Activated CD8-positive, alpha-beta memory T cell treated with anti-CD3 and anti-CD28 coated beads, Interleukin-2, amount 50 U/mL, for 4 hours (primary cell): Measurements from ENCODE around the gene ADAMTS17.
A peak's percentile ranks its signal among the peaks of the same experiment; 100 is the strongest.

Source experiments
- DNase-seq: peaks from one replicate; pipeline ENCODE4 v3.0.0-alpha.2; 2020

Gene ADAMTS17

DNA sequence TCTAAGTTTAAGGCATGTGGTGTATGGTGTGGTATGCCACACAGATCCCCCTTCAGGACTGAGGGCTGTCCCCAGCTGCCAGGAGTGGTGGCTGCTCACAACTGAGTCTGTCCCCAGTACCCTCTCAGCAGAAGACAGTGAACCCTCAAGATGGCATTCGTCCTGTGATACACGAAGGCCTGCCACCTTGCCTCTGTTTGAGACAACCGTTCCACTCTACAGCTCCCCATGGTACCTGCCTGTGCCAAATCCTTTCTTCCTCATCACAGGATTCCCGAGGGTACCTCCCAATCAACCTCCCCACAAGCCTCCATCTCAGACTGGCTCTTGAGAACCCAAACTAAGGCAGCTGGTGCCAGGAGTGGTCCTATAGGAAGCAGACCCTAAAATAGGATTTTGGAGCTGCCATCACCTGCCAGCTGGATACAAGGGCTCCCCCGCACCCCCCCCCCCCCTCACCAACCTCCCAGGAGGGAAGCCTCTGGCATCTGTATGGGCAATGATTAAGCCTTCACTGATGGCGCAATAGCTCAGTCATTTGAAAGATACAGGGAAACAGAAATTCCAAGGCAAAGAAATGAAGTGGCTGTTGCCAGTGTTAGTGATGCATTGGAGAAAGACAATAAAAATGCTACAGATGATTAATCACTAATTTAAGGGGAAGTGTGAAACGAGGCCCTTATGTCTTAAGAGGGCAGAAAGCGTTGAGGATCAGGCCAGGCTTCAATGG, 378.5 kb downstream of the ADAMTS17 start:
- no peak for DNase-seq

DNA sequence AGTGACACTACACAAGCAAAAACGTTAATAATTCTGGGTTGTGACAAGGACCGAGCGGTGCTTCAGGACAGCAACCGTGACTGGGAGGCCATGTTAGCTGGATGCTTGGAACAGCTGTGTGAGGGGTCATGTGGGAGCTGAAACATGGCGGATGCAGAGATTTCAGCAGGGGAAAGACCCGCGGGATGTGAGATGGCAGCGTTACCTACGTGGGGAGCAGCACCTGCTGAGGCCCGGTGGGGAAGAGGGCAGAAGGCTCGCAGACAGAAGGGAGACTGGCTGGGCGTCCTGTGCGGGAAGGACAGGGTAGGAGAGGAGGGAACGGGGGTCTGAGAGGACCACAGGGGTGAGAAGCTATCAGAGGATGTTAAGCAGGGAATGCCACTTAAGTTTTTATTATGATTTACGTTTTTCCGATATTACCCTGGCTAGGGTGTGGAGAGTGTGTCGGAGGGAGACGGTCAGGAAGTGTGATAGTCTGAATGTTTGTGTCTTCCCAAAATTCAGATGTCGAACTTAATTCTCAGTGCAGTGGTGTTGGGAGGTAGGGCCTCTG, 379.7 kb downstream of the ADAMTS17 start:
- DNase-seq = peak; percentile 6

DNA sequence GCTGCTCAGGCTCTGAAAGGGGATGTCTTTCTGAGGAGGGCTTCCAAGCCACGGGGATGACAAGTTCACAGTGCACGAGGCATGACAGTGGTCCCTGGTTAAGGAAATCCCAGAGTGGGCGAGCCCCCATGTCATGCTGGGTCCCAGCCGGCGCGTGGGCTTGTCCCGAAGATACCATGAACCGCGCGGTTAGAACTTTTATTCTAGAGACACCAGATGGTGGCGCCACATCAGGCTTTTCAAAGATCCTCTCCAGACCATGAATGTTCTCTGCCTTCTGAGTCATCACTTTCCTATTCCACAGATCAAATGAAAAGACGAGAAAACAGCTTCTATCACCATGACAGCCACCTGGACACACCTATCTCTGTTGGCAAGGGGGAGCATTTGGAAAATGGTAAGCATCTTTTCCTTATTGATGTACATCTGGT, 380.7 kb downstream of the ADAMTS17 start:
- DNase-seq = peak; percentile 14

DNA sequence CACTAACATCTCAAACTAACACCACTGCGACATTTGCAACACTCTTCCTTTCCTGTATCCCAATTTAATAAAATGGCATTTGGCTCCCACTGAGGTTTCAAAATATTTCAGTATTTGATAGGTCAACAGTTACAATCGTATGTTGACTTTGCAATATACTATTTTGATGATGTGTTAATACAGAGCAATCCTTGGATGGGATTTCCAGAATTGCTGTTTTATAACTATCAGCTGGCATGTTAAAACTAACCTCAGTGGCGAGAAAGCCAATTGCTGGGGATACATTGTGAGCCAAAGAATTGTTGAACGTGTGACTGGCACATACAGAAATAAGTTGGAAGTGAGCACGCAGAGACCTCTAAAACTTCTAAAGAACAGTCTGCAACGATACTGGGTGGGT, 382.4 kb downstream of the ADAMTS17 start:
- no peak for DNase-seq

DNA sequence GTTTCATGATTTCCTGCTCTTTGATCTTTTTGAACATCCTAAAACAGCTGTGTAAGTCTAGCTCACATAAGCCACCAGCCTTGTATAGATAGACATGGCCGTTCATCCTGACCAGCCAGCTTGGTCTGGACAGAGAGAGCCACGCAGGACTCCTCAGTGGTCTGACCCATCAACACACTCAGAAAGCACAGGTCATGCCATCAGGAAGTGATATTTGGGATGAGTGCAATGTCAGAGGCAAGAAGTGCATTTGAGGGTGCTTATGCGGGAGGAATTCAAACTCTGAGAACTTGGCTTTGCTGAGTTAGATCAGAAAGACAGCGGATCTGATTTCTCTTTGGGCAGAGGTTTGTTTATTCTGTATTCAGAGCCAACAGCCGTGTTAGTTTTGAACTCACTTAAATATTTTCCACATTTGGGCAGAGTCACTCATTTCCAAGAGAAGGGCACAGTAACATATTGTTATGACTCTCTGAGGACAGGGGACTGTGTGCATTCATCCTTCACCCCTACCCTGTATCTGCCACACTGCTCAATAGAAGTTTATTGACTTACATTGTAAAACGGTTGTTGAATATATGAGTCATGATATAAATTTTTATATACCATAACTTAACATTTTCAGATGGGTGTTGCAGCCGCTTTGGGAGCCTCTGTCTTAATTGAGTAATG, 383.2 kb downstream of the ADAMTS17 start:
- DNase-seq = no peak

DNA sequence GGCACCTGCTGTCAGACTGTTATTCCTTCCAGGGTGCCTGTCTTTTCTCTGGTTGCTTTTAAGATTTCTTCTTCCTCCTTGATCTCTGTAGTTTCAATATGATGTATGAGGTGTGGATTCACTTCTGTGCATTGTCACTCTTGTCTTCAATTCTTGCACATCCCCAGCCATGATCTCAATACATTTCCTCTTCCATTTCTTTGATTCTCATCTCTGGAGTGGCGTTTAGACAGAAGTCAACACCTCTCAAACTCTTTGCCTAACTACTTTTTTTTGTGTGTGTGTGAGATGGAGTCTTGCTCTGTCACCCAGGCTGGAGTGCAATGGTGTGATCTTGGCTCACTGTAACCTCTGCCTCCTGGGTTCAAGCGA, 384.1 kb downstream of the ADAMTS17 start:
- DNase-seq = no peak

DNA sequence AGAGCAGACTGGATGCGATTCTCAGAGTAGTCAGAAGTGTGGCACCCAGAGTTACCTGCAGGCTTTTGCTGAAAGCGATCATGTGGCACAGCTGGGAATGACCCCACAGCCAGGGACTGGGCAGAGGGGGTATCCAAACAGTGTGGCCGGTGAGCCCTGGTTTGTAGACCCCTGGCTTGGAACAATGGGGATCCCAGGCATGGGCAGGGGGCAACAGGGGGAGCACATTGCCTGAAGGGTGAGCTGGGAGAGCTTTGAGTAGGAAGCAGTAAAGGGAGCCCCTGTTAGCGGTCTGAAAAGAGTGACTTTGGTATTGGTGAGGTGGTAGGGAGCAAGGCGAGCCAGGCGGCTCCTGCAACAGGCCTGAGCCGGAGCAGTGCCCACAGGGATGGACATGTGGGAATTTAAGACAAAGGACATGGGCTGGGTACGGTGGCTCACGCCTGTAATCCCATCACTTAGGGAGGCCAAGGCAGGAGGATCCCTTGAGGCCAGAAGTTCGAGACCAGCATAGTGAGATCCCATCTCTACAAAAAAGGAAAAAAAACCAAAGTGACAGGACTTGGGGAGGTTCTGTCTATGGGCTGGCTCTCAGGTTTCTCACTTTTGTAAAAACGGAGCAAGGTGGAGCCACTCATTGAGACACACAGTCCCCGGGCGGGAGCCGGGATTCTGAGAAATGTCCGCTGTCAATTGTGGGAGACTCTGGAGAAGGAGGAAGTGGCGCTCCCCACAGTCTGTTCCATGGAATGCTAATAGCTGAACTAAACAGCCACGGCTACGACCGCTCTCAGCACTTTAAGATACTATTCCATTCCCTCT, 384.7 kb downstream of the ADAMTS17 start:
- DNase-seq = peak; percentile 3

DNA sequence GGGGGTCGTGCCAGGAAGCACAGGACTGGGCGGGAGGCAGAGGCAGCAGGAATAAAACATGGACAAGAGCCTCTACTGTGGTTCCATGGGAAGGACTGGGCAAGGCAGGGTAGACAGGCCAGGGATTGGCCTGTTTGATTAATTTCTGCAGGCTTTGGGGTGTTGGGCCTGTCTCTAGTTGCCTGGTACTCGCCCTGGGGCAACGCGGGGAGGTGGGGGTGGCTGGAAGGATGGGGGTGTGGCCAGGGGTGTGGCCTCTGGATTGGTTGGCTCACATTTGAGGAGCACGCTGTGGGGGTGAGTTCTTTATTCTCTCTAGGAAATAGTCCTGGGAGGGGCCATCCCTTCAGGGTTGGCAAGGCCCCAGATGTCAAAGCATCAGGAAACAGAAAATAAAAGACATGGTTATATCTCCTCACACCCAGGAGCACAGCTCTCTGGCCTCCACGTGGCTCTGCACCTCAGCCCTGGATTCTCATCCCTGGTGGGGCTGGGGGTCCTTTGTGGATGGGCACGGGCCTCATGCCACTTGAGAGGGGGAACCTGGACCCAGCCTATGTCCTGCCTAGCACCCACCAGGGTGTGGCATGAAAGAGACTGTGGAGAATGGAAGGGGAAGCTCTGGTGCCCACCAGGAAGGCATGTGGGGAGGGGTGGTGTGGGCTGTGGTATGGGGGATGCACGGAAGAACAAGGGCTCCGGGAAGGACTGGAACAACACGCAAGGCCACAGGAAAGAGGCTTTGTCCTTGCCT, 385.6 kb downstream of the ADAMTS17 start:
- peak; percentile 9 for DNase-seq

DNA sequence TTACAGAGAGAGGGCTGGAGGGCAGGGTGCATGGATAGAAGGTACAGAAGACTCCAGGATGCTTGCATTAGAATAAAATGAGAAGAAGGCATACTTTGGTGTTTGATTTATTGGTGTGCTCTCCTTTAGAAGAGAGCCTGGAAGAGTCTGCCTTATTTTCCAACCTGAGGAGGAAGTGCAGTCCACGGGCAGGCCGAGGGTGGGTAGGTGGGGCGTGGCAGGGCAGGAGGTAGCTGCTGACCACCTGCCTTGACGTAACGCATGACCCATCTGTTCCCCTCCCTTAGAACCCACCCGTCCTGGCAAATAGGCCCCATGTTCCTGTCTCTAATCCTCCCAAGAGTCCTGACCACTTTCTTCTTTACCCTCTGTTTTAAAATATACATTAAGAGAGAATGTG, 386.2 kb downstream of the ADAMTS17 start:
- DNase-seq = peak; percentile 1

DNA sequence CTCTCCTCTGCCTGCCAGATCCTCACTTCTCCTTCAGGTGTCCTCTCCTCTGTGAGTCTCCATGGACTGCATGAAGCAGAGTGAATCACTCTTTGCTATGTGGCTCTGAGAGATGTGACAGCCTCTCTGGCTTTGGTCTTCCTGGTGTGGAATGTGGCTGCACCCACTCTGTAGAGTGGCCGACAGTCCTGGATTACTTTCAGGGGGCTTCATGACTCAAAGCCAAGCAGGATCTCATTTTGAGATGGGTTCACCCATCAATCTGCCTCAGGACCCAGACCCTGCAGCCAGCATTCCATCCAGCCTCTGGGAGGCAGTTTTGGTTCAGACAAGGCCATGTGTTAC, 386.6 kb downstream of the ADAMTS17 start:
- DNase-seq = no peak

DNA sequence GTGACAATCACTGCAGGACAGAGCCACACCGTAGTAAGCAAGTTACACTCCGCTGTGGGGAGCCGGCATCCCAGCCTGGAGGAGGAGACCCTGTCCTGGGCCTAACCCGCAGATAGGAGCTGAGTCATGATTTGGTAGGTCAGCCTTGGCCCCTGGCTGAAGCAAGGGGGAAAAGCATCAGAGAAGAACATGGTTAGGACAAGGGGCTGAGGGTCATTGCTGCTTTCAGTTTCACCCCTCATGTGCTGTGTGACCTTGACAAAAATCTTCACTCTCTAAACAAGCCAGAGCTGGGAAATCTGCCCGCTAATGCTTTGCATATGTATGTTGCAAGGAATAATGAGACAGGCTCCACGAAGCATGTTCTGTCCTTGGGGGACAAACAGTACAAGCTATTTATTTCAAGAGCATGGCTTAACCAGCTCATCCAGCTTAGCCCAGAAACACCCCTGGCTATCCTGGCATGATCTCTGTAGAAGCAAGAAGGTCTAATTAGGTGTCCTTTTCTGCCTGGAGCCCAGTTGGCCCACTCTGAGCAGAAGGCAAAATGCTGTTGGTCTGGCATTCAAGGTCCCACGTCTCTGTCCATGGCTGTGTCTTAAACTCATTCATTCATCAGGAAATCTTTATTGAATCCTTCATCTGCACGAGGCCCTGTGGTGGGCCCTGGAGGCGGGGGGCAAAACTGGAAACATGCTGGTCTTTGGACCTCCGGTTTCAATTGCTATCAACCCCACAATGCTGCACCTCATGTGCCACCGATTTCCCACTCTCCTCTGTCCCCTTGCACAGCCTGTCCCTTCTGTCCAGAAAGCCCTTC, 387.2 kb downstream of the ADAMTS17 start:
- DNase-seq = peak; percentile 6

DNA sequence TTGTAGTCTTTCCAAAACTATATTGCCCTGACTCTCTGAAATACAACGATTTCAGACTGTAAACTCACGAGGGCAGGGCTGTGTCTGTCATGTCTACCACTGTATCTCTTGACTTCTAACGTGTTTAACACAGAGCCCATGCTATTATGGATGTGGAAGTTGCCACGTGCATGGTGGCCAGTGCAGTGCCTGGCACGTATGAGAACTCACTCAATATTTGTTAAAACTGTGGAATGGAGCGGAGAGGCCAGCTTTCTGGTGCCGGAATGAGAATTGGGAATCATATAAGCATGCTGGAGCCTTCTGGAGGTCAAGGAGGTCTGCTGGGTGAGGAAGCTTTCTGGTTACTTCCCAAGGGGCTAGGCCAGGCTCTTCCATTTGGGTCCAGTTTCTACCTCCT, 387.9 kb downstream of the ADAMTS17 start:
- DNase-seq = no peak

DNA sequence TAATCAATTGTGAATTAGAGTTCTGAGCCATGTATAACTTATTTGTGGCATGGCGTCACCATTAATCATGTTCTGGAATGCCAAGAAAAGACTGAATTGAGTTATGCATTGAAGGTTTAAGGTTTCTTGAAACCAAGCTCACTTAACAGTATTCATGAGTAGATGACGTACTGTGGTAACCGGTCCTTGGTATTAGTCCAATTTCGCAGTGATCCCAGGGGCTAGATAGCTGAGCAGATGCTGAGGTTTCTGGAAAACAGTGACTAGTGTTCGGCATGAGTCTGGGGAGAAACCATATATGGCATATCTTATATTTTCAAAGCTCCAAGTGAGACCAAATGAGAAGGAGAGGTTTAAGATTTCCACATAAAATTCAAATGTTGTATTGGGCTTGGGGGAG, 390.3 kb downstream of the ADAMTS17 start:
- no peak for DNase-seq

DNA sequence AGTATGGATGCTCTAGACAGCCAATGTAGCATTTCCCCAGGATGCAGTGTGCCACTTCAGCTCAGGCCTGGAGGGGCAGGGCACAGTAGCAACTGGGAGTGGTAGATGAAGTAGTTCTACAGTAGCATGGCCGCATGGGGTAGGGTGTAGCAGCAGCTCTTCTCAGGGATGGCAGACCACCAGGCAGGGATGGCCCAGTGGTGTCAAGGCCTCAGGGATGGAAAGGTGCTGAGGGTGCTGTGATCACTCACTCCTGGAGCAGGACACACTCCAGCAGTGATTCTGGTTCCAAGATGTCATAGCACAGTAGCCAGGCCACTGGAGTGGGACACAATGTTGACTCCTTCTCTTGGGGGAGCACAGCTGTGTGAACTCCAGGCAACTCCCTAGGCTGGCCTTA, 397.6 kb downstream of the ADAMTS17 start:
- no peak for DNase-seq

DNA sequence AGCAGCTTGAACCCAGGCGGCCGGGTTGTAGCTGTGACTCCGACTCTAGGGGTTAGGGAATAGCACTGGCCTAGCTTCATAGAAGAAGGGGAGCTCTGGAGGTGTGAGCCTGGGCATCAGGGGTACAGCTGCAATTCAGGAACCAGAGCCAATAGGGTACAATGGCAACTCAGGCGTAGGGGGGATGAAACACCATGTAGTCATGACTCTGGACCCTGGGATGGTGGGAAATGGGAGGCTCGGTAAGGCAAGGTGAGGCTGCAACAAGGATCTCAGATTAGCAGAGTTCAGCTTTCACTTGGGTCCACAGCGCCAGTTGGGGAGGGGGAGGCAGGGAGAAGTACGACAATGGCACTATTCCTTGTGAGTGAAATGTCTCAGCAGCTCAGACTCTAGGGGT, 398.3 kb downstream of the ADAMTS17 start:
- DNase-seq = no peak

DNA sequence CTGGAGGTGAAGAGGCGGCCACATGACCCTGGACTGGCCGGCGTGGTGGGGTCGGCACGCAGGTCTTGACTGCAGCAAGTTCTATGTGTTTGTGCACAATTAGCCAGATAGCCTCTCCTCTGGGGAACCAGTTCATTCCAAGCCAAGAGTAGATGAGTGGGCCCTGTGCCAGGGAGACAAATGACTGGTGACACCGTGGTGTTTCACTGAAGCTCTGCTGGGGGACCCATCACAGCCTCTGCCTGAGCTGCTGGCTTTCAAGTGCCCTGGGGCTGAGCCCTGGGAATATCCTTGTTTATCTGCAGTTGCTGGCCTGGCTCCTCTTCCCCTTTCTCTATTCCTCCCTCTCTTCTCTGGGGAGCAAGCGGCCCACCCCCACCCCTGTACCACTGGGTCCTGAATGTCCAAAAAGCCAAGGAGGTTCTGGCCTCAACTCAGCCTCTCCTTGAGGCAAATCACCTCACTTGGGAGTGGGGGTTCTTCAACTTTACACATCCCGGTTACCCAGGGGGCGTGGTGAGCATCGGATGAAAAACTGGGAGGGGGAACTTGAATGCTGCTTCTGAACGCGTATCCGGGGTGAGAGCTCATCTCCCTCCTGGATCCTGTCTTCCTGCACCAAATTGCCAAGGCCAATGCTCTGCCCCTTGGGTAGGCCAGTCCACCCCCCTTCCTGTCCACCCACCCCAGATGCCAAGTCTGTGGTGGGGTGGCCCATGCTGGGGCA, 408.9 kb downstream of the ADAMTS17 start:
- no peak for DNase-seq

DNA sequence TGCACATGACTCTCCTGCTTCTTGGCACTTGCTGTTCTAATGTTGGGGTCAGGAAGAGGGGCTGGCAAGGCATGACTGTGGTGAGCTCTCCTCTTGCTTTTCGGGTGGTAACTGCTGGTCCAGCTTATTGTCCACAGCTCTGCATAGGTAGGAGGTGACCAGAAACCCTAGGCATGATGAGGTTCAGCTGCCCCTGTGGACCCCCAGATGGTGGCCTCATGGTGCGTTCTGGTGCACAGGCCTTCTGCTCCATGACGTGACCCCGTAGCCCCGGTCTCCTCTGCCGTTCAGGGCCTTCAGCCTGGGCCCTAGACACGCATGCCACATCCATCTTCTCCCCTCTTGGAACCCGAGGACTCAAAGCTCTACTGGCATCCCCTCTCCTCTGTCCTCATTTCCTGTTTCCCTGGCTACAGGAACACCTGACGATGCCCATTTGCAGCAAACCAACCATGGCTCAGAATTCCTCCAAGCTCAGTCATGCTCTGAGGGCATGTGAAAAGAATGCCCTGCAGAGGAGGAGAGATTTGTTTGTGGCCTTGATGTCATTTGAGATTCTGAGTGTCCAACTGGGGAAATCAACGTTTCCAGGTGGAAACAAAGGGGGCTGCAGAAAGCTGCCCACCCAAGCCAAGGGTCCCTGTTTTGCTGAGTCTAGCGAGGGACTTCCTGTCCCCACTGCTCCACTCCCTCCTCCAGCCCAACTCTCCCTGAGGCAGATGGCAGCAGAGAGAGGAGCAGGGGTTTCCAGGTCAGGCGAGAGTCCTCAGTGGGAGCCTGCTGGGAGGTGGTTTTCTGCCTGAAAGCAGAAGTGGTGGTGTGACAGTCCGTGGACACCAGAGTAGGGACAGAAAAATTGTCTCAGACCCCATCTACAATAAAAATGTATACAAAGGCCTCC, 409.8 kb downstream of the ADAMTS17 start:
- DNase-seq = no peak

DNA sequence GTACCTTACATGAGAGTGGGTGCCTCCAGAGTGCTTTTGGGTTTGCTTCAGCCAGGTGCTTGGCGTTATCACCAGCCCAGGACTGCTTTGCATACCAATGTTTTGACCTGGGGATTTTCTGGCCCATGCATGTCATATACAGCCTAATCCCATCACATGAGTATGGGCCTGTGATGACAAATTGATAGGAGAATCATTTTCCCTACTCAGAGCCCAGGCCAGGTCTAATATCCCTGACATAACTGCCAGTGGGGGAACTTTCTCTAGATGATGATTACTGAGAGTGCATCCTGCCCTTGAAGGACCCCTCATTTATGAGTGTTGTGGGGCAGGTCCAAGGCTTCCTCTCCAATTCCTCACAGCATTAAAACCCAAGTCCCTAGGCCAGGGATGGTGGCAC, 411.1 kb downstream of the ADAMTS17 start:
- no peak for DNase-seq

DNA sequence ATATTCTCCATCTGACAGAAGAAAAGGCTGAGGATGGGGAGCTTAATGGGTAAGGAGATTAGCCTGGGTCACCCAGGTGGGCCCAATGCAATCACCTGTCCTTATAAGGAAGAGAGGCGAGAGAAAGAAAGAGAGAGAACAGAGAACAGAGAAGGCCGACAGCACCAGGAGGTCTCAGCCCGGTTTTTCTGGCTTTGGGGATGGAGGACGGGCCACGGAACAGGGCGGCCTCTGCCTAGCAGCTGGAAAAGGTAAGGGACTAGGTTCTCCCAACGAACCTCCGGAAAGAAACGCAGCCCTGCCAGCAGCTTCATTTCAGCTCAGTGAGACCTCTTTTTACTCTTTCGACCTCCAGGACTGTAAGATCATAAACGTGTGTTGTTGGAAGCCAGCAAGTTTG, 412.5 kb downstream of the ADAMTS17 start:
- DNase-seq = no peak

DNA sequence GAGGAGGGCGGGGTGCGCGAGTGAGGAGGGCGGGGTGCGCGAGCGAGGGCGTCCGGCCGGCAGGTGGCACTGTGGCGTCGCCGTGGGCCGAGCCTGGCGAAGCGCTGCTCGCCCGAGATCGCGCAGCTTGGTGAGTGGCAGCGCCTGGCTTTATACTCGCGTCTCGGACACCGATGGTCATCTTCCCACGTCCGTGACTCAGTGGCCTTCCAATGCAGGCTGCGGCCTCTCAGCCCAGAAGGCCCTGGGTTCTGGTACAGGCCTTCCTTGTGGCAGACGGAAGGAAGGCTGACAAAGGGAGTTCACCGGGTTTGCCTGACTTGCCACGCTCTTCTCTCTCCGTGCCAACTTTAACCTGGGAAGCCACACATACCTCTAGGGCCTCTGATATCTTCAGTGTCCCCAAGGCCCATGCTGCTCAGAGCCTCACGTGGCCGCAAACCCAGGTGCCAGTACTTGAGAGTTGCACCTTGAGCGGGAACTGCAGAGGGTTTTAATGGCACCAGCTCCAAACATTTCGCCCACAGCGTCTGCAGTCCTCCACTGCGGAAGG, 413.3 kb downstream of the ADAMTS17 start:
- peak; percentile 89 for DNase-seq
